ENCODE data around the gene HOXB5.

DNA sequence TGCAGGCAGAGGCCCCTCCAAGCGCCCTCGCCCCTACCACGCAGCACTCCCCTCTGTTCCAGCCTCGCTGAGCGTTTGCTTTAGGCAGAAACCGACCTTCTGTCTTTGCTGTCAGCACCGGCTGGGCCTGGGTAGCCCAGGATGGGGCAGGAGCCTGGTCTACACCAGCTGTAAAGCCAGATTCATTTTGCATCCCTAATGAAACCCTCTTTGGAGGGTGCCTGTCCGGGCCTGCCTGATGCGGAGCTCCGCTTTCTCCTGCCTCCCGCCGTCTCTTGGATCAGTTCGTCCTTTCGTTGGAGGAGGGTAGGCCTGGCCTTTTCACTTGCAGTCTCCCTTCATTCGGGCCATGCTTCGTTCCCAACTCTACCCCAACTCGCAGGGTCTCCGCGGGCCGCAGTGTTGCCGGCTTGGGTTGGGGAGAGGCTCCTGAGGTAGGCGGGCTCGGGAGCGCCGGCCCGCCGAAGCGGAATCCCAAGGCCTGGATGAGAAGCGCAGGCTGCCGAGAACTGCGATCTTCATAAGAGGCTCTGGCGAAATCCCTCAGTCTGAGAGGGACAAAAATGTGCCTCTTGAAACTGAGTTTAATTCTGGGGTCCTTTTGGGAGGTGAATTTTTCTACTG is 26.4 kb upstream of the HOXB5 start:
- TF ChIP-seq, protein P1, sequence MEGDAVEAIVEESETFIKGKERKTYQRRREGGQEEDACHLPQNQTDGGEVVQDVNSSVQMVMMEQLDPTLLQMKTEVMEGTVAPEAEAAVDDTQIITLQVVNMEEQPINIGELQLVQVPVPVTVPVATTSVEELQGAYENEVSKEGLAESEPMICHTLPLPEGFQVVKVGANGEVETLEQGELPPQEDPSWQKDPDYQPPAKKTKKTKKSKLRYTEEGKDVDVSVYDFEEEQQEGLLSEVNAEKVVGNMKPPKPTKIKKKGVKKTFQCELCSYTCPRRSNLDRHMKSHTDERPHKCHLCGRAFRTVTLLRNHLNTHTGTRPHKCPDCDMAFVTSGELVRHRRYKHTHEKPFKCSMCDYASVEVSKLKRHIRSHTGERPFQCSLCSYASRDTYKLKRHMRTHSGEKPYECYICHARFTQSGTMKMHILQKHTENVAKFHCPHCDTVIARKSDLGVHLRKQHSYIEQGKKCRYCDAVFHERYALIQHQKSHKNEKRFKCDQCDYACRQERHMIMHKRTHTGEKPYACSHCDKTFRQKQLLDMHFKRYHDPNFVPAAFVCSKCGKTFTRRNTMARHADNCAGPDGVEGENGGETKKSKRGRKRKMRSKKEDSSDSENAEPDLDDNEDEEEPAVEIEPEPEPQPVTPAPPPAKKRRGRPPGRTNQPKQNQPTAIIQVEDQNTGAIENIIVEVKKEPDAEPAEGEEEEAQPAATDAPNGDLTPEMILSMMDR (IDR thresholded peaks at IDR 0.05): no peak
- no peak for TF ChIP-seq POLR2A (IDR thresholded peaks at IDR 0.05)
